ENCODE measurements around the gene MCM10.

DNA sequence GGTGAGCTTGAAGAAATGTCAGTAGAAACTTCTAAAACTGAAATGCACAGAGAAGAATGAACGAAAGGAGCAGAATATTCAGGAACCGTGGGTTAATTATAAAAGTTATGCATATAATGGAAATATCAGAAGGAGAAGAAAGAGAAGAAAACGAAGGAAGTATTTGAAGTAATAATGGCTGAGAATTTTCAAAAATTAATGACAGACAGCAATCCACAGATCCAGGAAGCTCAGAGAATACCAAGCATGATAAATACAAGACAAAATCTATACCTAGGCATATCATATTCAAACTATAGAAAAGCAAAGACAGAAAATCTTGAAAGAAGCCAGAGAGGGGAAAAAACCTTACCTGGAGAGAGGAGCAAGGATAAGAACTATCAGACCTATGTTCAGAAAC, 16.5 kb upstream of the MCM10 start:
- TF ChIP-seq, protein P1, sequence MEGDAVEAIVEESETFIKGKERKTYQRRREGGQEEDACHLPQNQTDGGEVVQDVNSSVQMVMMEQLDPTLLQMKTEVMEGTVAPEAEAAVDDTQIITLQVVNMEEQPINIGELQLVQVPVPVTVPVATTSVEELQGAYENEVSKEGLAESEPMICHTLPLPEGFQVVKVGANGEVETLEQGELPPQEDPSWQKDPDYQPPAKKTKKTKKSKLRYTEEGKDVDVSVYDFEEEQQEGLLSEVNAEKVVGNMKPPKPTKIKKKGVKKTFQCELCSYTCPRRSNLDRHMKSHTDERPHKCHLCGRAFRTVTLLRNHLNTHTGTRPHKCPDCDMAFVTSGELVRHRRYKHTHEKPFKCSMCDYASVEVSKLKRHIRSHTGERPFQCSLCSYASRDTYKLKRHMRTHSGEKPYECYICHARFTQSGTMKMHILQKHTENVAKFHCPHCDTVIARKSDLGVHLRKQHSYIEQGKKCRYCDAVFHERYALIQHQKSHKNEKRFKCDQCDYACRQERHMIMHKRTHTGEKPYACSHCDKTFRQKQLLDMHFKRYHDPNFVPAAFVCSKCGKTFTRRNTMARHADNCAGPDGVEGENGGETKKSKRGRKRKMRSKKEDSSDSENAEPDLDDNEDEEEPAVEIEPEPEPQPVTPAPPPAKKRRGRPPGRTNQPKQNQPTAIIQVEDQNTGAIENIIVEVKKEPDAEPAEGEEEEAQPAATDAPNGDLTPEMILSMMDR (IDR thresholded peaks at IDR 0.05; ENCODE audit: low read length): no peak
- no peak for TF ChIP-seq EZH2 (optimal IDR thresholded peaks at IDR 0.05; ENCODE audit: low read depth, low read length)

Data from MM.1S (cell line).